ENCODE measurements around the gene OSBPL7.

GRCh38 chr17:47810200-47810821, 11.3 kb downstream of the OSBPL7 start:
- TF ChIP-seq CTCF (IDR thresholded peaks at IDR 0.05) (no peak), POLR2A (IDR thresholded peaks at IDR 0.05) (no peak)

Measured in body of pancreas (tissue), 4 donors.